GM04504 (cell line): ENCODE data around the gene MRFAP1.
"Not testable (repeated sequence)": the region's sequence is repeated elsewhere in the genome, so short reads cannot be mapped to it uniquely, and the experiment has no call there.

Source experiments
- DNase-seq: peaks from one replicate; pipeline ENCODE4 v3.0.0-alpha.2; 2012; ENCODE audit warnings: low read depth

The MRFAP1 gene

DNA sequence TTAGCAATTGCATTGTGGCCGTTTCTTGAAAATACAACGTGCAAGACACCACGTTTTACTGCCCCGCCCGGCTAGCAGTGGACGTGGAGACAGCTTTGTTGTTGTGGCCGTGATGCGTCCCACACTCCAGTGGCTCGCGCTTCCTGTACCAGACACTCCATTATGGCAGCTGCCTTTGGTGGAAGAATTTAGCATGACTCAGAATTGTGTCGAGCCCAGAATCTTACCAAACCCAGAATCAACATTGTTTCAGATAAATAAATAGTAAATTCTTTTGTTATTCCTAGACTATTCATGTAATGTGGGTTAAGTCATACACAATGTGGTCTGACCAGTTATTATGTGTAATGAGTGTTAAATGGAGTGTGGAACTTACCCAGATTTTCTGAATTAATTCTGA is 27.9 kb downstream of the MRFAP1 start:
- DNase-seq: no peak

DNA sequence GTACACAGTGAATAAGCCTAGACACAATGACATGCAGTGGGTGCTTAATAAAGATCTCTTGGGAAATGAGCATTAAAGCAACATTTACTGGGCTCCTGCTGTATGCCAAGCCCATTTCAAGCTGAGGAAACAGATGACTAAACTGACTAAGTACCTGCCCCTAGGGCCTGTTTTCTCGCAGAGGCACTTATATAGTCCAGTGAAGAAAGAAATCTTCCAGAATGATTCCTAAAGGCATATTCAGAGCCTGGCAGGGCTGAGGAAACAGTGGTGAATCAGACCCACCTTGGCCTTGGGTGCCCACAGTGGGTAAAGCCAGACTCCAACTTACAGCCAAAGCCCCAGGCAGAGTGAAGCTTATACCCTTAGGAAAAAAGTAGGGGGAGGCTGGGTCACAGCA is 31.2 kb downstream of the MRFAP1 start:
- no peak for DNase-seq

- DNase-seq: no peak
Observed at GRCh38 chr4:6672131-6672530, 31.6 kb downstream of the MRFAP1 start.

DNA sequence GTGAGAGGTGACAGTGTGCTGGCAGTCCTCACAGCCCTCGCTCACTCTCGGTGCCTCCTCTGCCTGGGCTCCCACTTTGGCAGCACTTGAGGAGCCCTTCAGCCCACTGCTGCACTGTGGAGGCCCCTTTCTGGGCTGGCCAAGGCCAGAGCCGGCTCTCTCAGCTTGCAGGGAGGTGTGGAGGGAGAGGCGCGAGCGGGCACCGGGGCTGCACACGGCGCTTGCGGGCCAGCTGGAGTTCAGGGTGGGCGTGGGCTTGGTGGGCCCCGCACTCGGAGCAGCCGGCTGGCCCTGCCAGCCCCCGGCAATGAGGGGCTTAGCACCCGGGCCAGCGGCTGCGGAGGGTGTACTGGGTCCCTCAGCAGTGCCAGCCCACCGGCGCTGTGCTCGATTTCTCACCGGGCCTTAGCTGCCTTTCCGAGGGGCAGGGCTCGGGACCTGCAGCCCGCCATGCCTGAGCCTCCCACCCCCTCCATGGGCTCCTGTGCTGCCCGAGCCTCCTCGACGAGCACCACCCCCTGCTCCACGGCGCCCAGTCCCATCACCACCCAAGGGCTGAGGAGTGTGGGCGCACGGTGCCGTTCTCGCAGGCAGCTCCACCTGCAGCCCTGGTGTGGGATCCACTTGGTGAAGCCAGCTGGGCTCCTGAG is 32.2 kb downstream of the MRFAP1 start:
- DNase-seq: not testable (repeated sequence)

GRCh38 chr4:6673191-6673659 is 32.7 kb downstream of the MRFAP1 start:
- not testable (repeated sequence) for DNase-seq

DNA sequence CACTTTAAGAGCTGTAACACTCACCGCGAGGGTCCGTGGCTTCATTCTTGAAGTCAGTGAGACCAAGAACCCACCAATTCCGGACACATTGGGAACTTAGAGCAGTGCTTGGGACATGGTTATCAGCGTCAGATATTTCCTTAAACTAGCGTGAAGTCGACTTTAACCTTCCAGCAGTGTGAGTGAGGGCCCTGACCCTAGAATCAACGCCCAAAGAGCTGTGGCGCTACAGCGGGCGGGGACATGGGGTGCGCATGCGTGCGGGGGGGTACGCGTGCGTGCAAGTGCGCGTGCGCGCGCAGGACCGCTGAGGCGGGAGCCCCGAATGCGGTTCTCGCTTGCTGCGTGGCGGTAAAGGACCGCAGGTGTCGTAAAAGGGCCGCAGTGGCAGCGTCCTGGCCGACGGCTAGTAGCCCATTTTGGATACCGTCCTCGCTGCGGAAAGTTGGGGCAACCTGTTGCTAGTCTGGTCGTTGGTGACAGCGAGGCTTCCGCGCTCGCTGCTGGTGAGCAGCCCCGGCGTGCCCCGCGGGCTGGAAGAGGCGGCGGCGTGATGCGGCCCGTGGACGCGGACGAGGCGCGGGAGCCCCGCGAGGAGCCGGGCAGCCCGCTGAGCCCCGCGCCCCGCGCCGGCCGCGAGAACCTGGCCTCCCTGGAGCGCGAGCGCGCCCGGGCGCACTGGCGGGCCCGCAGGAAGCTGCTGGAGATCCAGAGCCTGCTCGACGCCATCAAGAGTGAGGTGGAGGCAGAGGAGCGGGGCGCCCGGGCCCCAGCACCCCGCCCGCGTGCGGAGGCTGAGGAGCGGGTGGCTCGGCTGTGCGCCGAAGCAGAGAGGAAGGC is 33.4 kb downstream of the MRFAP1 start:
- DNase-seq: peak; percentile 89

DNA sequence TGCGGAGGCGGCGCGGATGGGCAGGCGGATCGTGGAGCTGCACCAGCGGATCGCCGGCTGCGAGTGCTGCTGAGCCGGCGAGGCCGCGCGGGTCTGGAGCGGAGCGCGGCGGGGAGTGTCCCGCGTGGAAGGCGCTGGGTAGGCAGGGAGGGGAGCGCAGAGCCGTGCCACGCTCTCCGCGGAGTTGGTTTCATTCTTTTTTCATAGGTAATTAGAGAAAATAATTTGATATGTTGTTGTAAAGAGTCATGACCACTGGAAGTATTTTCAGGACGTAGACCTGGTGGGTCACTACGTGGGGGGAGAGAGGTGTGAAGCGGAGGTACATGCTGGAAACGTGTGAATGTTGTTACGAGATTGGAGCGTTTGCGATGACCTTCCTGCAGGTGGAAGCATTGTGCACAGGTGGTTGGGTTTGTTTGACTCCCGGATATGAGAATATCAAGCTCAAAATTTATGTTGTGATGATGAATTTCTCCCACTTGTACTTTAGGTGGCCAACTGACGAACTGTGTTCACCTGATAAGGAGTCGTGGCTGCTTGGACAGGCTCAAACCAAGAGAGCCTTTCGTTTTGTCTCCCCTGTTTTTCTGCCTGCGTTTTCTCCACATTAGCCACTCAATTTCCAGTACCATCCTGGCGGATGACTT is 34.1 kb downstream of the MRFAP1 start:
- no peak for DNase-seq

DNA sequence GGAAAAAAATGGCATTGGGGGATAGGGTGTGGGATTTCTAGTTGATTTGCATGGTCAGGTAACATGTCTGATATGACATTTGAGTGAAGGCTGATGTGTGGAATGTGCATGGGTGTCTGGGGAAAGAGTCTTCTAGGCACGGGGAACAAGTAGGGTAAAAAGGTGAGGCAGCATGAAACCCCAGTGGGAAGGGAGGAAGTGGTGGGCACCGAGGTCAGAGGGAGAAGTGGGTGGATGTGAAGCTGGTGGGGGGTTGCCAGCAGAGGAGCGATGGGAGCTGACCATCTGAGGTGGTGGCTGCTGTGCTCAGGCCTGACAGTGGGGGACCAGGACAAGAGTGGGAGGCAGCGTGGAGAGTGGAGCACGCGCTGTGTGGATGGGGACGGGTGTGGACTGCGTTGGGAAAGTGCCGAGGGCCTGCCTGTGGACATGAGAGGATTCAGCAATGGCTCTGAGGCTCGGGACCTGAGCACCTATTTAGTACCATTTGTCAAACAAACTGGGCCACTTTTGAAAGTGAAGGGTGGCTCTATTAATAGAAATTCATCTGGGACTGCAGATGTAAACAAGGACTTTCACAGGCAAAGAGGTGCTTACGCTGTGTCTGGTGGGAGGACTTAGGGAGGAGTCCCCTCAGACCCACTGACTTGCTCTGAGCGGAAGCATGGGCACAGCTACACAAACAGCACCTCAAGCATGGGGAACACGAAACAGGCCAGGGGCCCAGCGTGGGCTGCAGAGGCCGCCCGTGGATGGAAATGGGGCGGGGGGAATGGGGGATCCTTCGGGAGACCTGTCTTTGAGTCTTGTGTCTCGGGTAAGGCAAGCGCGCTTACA is 36.5 kb downstream of the MRFAP1 start:
- DNase-seq: no peak

- no peak for DNase-seq
Observed at GRCh38 chr4:6680372-6681034, 40.0 kb downstream of the MRFAP1 start.

GRCh38 chr4:6681191-6681590 is 40.7 kb downstream of the MRFAP1 start:
- DNase-seq: no peak

DNA sequence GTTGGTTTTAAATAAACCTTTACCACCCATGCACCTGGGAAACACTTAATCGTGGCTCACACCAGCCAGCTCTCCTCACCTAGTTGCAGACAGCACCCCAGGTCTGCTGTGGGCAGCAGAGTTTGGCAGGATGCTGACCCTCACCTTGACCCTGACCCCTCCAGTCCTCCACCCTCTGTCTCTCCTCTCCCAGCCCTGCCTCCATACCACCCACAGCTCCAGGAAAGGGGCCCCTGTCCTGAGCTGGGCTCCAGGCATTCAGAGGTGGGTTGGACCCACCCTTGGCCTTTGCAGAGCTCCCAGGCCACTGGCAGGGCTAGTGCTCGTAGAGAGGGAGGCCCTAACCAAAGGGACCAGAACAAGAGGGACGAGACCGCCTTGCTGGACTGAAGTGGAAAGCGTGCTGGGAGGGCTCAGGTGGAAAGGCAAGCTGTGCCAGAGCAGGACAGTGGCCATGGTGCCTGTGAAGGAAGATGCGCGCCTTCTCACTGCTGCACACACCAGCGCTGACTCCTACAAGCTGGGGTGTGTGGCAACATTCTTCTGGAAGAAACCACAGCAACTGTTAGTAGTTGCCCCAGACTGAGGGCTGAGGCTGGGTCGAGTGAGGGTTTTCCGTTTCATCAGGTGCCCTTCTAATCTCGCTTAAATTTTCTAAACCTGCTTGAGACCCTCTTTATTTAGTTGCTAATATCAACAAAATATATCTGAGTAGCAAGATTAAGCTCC is 42.5 kb downstream of the MRFAP1 start:
- DNase-seq: no peak

- no peak for DNase-seq
Observed at GRCh38 chr4:6684656-6685055, 44.2 kb downstream of the MRFAP1 start.

GRCh38 chr4:6686104-6686787 is 45.8 kb downstream of the MRFAP1 start:
- no peak for DNase-seq

DNA sequence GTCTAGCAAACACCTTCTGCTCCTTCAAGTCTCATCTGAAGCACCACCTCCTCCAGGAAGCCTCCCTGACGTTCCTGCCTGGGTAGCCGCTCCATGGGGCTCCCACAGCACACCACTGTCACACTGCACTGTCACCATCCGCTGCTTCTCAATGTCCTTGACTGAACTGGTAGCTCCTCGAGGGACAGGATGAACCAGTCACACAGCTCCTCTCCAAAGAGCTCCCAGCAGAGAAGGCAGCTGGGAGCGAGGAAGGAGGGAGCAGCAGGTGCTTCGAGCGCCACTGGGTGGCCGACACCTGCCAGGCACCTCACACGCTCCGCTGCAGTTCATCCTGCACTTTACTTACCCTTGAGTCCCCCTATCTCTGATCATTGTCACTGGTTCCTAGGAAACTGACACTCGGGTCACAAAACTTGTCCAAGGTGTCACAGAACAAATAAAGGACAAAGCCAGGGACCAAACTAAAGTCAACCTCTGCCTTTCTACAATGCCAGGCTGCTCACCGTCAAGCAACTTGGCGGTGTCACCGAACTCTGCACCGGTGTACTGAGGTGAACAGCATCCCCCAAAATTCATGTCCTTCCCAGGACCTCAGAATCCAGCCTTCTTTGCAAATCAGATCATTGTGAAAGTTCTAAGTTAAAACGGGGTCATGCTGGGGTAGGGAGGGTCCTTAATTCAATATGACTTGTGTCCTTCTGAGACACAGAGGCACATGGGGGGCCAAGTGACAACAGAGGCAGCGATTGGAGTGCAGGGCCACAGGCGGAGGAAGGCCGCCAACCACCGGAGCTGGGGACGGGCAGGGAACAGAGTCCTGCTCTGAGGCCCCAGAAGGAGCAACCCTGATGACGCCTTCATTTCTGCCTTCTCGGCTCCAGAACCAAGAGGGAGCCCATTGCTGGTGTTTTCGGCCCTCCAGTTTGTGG is 47.7 kb downstream of the MRFAP1 start:
- no peak for DNase-seq

DNA sequence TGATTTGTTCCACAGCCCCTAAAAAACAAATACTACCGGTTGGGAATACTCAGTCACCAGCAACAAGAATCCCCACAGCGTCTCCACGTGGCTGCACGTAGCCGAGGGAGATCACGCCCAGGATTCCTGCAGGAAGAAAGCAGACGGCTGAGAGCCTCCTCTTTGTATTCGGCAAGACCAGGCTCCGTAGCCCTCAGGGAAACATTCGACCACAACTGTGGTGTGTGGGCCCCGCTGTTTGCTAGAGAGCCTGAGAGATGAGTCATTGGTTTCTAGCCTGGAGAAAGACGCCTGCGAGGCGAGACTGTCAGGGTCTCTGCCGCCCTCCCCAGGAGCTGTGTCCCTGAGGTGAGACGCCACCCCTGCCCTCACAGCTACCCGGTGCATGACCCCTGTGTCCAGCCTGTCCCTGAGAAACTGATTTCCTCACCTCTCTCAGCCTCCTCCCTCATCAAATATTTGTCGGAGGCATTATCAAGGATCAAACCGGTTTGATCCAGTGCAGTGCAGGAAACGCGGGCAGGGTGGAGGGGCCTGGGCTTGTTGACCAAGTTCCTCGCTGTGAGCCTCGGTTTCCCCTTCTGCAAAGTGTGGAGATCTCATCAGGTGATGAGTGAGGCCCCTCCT is 48.5 kb downstream of the MRFAP1 start:
- peak; percentile 76 for DNase-seq

GRCh38 chr4:6689506-6689960 is 49.0 kb downstream of the MRFAP1 start:
- no peak for DNase-seq
